ENCODE data around the gene KRT13.
A peak's percentile ranks its signal among the peaks of the same experiment; 100 is the strongest.

Gene KRT13

GRCh38 chr17:41530062-41531048, 24.9 kb upstream of the KRT13 start:
- TF ChIP-seq GATA3 (IDR thresholded peaks at IDR 0.05; ENCODE audit: low read depth, low read length), result peak; percentile 100
- peak; percentile 100 for TF ChIP-seq GATA2 (IDR thresholded peaks at IDR 0.05; ENCODE audit: low read depth, low read length)

GRCh38 chr17:41529491-41529915, 24.1 kb upstream of the KRT13 start:
- TF ChIP-seq GATA2 (IDR thresholded peaks at IDR 0.05; ENCODE audit: low read depth, low read length) (no peak), GATA3 (IDR thresholded peaks at IDR 0.05; ENCODE audit: low read depth, low read length) (no peak)

GRCh38 chr17:41528959-41529353, 23.5 kb upstream of the KRT13 start:
- TF ChIP-seq GATA3 (IDR thresholded peaks at IDR 0.05; ENCODE audit: low read depth, low read length) (no peak), GATA2 (IDR thresholded peaks at IDR 0.05; ENCODE audit: low read depth, low read length) (no peak)

GRCh38 chr17:41527063-41528023, 21.9 kb upstream of the KRT13 start:
- no peak for TF ChIP-seq GATA2 (IDR thresholded peaks at IDR 0.05; ENCODE audit: low read depth, low read length)
- no peak for TF ChIP-seq GATA3 (IDR thresholded peaks at IDR 0.05; ENCODE audit: low read depth, low read length)

- TF ChIP-seq GATA2 (IDR thresholded peaks at IDR 0.05; ENCODE audit: low read depth, low read length) (no peak), GATA3 (IDR thresholded peaks at IDR 0.05; ENCODE audit: low read depth, low read length) (no peak)
Measured at GRCh38 chr17:41524261-41524660, 18.8 kb upstream of the KRT13 start.

GRCh38 chr17:41523787-41524186, 18.4 kb upstream of the KRT13 start:
- peak; percentile 100 for TF ChIP-seq GATA2 (IDR thresholded peaks at IDR 0.05; ENCODE audit: low read depth, low read length)
- peak; percentile 95; the same call in 1 of the 2 replicates for TF ChIP-seq GATA3 (IDR thresholded peaks at IDR 0.05; ENCODE audit: low read depth, low read length)

- TF ChIP-seq GATA3 (IDR thresholded peaks at IDR 0.05; ENCODE audit: low read depth, low read length) (no peak), GATA2 (IDR thresholded peaks at IDR 0.05; ENCODE audit: low read depth, low read length) (no peak)
Measured at GRCh38 chr17:41523225-41523593, 17.8 kb upstream of the KRT13 start.

- TF ChIP-seq GATA3 (IDR thresholded peaks at IDR 0.05; ENCODE audit: low read depth, low read length) (no peak), GATA2 (IDR thresholded peaks at IDR 0.05; ENCODE audit: low read depth, low read length) (no peak)
Measured at GRCh38 chr17:41522301-41523224, 17.2 kb upstream of the KRT13 start.

GRCh38 chr17:41521574-41522261, 16.3 kb upstream of the KRT13 start:
- no peak for TF ChIP-seq GATA3 (IDR thresholded peaks at IDR 0.05; ENCODE audit: low read depth, low read length)

- TF ChIP-seq GATA2 (IDR thresholded peaks at IDR 0.05; ENCODE audit: low read depth, low read length) (peak; percentile 67), GATA3 (IDR thresholded peaks at IDR 0.05; ENCODE audit: low read depth, low read length) (no peak)
Measured at GRCh38 chr17:41520821-41521521, 15.6 kb upstream of the KRT13 start.

GRCh38 chr17:41519501-41520224, 14.3 kb upstream of the KRT13 start:
- TF ChIP-seq GATA3 (IDR thresholded peaks at IDR 0.05; ENCODE audit: low read depth, low read length) (no peak), GATA2 (IDR thresholded peaks at IDR 0.05; ENCODE audit: low read depth, low read length) (no peak)

Measured in SH-SY5Y (cell line).